Activated naive CD8-positive, alpha-beta T cell treated with anti-CD3 and anti-CD28 coated beads, Interleukin-2, amount 50 U/mL, for 24 hours (primary cell): ENCODE results near the gene VSIR.

ENCODE experiments used
- ATAC-seq: fragments of 150-1000 bp; cut with Tn5 transposase; one replicate; pipeline ENCODE4 v1.10.0; 2021
- DNase-seq: peaks from one replicate; pipeline ENCODE4 v3.0.0; 2021
- H3K27ac Mint-ChIP-seq: one replicate; pipeline ENCODE4 v1.8.0; 2021; ENCODE audit warnings: mild to moderate bottlenecking, mixed read lengths
- H3K27me3 Mint-ChIP-seq: one replicate; pipeline ENCODE4 v1.8.0; 2021; ENCODE audit warnings: mixed read lengths
- H3K36me3 Mint-ChIP-seq: one replicate; pipeline ENCODE4 v1.8.0; 2021; ENCODE audit warnings: low read depth, mixed read lengths
- H3K4me1 Mint-ChIP-seq: one replicate; pipeline ENCODE4 v1.8.0; 2021; ENCODE audit warnings: mixed read lengths
- H3K4me3 Mint-ChIP-seq: one replicate; pipeline ENCODE4 v1.8.0; 2021; ENCODE audit warnings: mild to moderate bottlenecking, moderate library complexity, mixed read lengths
- H3K9me3 Mint-ChIP-seq: one replicate; pipeline ENCODE4 v1.8.0; 2021; ENCODE audit warnings: mixed read lengths

The VSIR gene

GRCh38 chr10:71766717-71767419 lies 6.5 kb downstream of the VSIR start:
- H3K36me3 Mint-ChIP-seq: peaks cover 49% of the 10 kb centered on the region

GRCh38 chr10:71765906-71766716 lies 7.2 kb downstream of the VSIR start:
- H3K27ac Mint-ChIP-seq: peak overlapping the region; percentile 95
- H3K9me3 Mint-ChIP-seq: no peaks in the 10 kb centered on the region
- H3K36me3 Mint-ChIP-seq: peaks cover 49% of the 10 kb centered on the region
- H3K27me3 Mint-ChIP-seq: no peaks in the 10 kb centered on the region
- DNase-seq: no peak
- H3K4me3 Mint-ChIP-seq: peak overlapping the region; percentile 58
- ATAC-seq: no peak
- peaks cover 89% of the 10 kb centered on the region for H3K4me1 Mint-ChIP-seq

More at GRCh38 chr10:71766717-71767419, 6.5 kb downstream of the VSIR start:
- Mint-ChIP-seq H3K27ac (peak overlapping the region; percentile 95), H3K27me3 (no peaks in the 10 kb centered on the region), H3K9me3 (no peaks in the 10 kb centered on the region), H3K4me3 (peak overlapping the region; percentile 58), H3K4me1 (peaks cover 90% of the 10 kb centered on the region)
- ATAC-seq (peak; percentile 11), DNase-seq (no peak)

DNA sequence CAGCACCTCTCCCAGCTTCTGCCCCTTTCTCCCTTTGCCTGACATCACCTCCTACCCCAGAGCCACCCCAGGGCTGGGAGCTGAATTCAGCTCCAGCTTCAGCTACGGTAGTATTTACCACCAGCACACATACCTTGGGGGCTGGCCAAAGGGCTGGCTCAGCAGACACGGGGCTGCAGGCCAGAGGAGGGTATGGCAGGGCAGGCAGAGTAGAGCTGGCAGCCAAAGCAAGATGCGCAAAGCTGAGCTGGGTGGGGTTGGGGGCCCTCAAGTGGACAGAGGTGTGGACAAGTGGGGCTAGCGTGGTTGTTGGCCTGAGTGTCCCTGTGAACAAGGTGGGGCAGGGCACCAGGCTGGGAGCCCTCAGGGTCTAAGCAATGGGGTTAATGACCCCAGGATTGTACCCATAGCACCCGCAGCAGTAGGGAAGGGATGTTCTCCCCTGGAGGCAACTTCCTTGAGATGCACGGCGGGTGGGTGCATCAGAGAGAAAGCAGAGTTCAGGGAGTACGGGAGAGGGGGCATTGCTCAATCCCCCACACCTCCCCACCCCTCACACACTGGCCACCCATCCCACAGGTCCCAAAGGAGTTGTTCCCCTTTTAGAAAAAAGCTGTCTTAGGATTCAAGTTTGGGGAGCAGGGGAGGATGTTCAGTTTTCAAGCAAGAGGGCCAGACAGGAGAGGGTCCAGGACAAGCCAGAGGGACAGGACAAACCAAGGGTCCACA lies 8.0 kb downstream of the VSIR start:
- Mint-ChIP-seq H3K36me3 (peaks cover 54% of the 10 kb centered on the region), H3K4me1 (peaks cover 89% of the 10 kb centered on the region), H3K9me3 (no peaks in the 10 kb centered on the region), H3K4me3 (no peak overlapping the region), H3K27ac (peak overlapping the region; percentile 95), H3K27me3 (no peaks in the 10 kb centered on the region)
- ATAC-seq (no peak), DNase-seq (no peak)

GRCh38 chr10:71763352-71764127 lies 9.8 kb downstream of the VSIR start:
- peaks cover 84% of the 10 kb centered on the region for H3K4me1 Mint-ChIP-seq
- DNase-seq (no peak), ATAC-seq (no peak)
- H3K9me3 Mint-ChIP-seq: no peaks in the 10 kb centered on the region
- no peak overlapping the region for H3K4me3 Mint-ChIP-seq
- H3K36me3 Mint-ChIP-seq: peaks cover 56% of the 10 kb centered on the region
- H3K27ac Mint-ChIP-seq: peak overlapping the region; percentile 95
- H3K27me3 Mint-ChIP-seq: no peaks in the 10 kb centered on the region

DNA sequence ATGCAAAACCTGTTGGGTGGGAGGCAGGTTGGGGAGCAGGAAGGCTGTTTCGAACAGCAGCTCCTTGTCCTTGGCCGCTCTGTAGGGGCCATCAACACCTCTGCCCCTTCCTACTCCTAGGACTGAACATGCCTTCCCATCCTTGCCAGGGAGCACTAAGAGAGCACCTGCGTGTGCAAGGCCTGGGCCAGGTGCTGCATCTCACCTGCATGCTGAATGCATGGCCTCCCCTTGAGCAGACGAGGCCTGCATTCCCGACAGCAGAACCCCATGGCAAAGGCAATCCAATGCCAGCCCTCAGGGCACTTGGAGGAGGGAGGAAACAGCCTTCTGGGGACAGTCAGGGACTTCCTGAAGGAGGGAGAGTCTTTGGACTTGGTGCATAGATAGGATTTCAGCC lies 11.0 kb downstream of the VSIR start:
- peaks cover 84% of the 10 kb centered on the region for H3K4me1 Mint-ChIP-seq
- no peaks in the 10 kb centered on the region for H3K27me3 Mint-ChIP-seq
- ATAC-seq (no peak), DNase-seq (no peak)
- peaks cover 55% of the 10 kb centered on the region for H3K36me3 Mint-ChIP-seq
- peak overlapping the region; percentile 52 for H3K27ac Mint-ChIP-seq
- no peak overlapping the region for H3K4me3 Mint-ChIP-seq
- H3K9me3 Mint-ChIP-seq: no peaks in the 10 kb centered on the region

DNA sequence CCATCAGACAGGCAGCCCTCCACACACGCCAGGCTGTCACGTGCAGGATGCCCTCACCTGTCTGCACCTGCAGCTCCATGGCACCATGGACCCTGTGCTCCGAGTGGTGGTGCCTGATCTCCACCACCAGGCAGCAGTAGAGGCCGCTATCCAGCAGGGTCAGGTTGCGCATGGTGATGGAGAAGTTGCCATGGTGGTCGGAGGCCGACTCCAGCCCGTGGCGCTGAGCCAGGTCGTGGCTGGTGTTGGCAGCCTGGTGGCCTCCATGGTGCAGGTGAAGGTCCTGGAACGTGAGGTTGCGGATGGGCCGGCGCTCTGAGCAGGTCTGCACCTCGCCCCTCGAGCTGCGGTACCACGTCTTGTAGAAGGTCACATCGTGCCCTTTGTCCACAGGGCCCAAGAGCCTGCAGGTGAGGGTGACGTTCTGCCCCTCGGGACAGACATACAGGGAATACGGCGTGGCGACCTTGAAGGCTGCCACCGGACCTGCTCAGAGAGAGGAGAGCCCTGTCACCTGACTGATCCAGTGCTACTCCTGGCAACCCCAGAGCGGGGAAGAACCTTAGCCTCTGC lies 11.7 kb downstream of the VSIR start:
- Mint-ChIP-seq H3K27ac (peak overlapping the region; percentile 82), H3K4me1 (peaks cover 84% of the 10 kb centered on the region), H3K36me3 (peaks cover 53% of the 10 kb centered on the region), H3K9me3 (no peaks in the 10 kb centered on the region), H3K27me3 (no peaks in the 10 kb centered on the region), H3K4me3 (no peak overlapping the region)
- ATAC-seq (no peak), DNase-seq (no peak)

DNA sequence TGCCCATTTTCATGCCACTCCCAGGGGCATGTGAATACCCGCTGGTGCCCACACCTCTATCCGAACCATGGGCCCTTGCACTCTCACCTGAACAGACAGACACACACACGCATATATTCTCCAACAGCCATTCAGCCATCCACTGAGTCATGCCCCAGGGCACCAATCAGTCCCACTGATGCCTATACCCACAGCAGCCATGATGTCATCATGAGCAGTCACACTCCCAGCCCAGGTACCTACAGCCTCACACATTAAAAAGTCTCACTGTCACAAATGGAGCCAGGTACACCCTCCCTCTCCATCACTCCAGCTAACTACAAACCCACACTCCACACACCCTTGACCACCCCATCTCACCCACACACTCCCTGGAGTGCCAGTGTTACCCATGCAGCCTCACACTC lies 12.2 kb downstream of the VSIR start:
- Mint-ChIP-seq H3K4me1 (peaks cover 85% of the 10 kb centered on the region), H3K36me3 (peaks cover 55% of the 10 kb centered on the region), H3K9me3 (no peaks in the 10 kb centered on the region), H3K27ac (peak overlapping the region; percentile 82), H3K27me3 (no peaks in the 10 kb centered on the region), H3K4me3 (no peak overlapping the region)
- DNase-seq (no peak), ATAC-seq (peak; percentile 90)

DNA sequence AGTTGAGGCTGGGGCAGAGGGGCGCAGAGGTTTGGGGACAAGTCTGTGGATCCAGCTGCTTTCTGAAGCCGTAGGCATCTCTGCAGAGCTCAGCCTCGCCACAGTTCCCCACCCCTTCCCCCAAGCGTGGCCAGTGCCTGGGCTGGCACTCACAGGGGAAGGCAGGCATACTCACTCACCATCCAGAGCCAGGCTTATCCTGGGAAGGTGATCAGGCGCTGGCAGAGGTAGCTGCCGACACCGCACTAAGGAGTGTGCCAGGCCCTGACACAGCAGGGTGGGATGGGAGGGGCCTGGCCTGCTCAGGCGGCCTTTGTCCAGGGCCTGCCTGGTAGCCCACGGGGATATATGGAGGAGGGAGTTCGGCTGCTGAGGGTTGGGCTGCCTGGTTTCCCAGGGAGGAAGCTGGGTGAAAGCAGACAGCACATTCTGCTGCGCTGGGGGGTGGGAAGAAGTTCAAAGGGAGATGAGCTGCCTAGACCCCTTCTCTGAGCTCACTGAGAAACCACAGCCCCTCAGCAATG lies 15.9 kb downstream of the VSIR start:
- peaks cover 89% of the 10 kb centered on the region for H3K4me1 Mint-ChIP-seq
- ATAC-seq: no peak
- H3K36me3 Mint-ChIP-seq: peaks cover 59% of the 10 kb centered on the region
- peak overlapping the region; percentile 76 for H3K27ac Mint-ChIP-seq
- H3K9me3 Mint-ChIP-seq: no peaks in the 10 kb centered on the region
- no peak for DNase-seq
- no peaks in the 10 kb centered on the region for H3K27me3 Mint-ChIP-seq
- H3K4me3 Mint-ChIP-seq: peak overlapping the region; percentile 60

- Mint-ChIP-seq H3K27me3 (no peaks in the 10 kb centered on the region), H3K36me3 (peaks cover 57% of the 10 kb centered on the region), H3K4me3 (peak overlapping the region; percentile 60), H3K27ac (peak overlapping the region; percentile 76), H3K4me1 (peaks cover 90% of the 10 kb centered on the region), H3K9me3 (no peaks in the 10 kb centered on the region)
- peak; percentile 34 for ATAC-seq
- no peak for DNase-seq
Observed at GRCh38 chr10:71756311-71757191, 16.8 kb downstream of the VSIR start.

DNA sequence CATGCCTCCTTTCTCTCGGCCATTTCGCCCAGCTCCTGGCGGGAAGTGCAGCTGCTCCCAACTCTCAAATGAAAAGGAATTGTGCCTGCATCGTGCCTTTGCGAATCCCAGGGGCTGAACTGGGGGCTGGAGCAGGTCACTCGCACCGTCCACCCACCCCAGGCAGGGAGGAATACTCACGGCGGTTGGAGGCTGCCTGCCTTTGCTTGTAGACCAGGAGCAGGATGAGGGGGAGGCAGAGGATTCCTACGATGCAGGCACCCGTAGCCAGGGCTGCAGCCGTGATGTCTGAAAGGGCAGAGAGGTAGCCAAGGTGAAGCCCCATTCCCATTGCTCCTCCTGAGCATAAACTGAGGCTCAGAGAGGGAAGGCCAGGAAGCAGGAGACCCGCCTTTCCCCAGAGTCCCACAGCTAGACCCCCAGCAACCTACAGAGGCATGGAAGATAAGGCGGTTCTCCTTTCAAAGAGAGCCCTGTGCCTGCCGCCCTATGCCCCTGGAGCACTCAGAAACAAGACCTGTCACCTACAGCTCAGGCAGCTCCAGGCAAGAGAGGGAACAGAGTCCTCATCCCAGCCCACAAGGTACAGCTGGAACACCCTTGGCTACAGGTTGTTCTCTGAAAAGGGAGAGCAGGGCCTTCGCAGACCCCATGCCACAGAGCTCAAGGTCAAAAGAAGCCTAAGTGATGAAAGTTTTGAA lies 18.0 kb downstream of the VSIR start:
- peaks cover 87% of the 10 kb centered on the region for H3K4me1 Mint-ChIP-seq
- ATAC-seq (no peak), DNase-seq (no peak)
- peak overlapping the region; percentile 78 for H3K27ac Mint-ChIP-seq
- no peaks in the 10 kb centered on the region for H3K27me3 Mint-ChIP-seq
- no peak overlapping the region for H3K4me3 Mint-ChIP-seq
- no peaks in the 10 kb centered on the region for H3K9me3 Mint-ChIP-seq
- H3K36me3 Mint-ChIP-seq: peaks cover 55% of the 10 kb centered on the region

DNA sequence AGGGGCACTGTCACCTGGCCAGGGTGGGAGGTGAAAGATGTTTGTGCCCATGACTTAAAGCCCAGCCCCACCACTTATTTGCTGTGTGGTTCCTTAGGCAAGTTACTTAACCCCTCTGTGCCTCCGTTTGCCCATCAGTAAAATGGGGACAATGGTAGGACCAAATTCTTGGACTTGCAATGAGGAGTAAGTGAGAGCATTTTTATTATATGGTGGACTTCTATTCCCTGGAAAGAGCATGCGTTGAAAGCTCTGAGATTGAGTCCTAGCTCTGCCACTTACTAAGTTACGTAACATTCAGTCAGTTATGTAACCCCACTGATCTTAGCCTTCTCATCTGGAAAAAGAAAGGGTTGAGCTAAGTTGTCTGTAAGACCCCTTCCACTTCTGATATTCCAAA lies 18.8 kb downstream of the VSIR start:
- Mint-ChIP-seq H3K4me3 (no peak overlapping the region), H3K9me3 (no peaks in the 10 kb centered on the region), H3K36me3 (peaks cover 56% of the 10 kb centered on the region), H3K27ac (peak overlapping the region; percentile 78), H3K4me1 (peaks cover 93% of the 10 kb centered on the region), H3K27me3 (no peaks in the 10 kb centered on the region)
- ATAC-seq: no peak
- DNase-seq: no peak

- Mint-ChIP-seq H3K4me3 (no peak overlapping the region), H3K4me1 (peaks cover 95% of the 10 kb centered on the region), H3K36me3 (peaks cover 55% of the 10 kb centered on the region), H3K27ac (peak overlapping the region; percentile 78), H3K9me3 (no peaks in the 10 kb centered on the region), H3K27me3 (no peaks in the 10 kb centered on the region)
- DNase-seq (no peak), ATAC-seq (no peak)
Observed at GRCh38 chr10:71753960-71754505, 19.3 kb downstream of the VSIR start.
